Effector memory CD4-positive, alpha-beta T cell (primary cell): Measurements from ENCODE around the gene NXN.
"Not testable (repeated sequence)": the region's sequence is repeated elsewhere in the genome, so short reads cannot be mapped to it uniquely, and the experiment has no call there.

Experiments
- DNase-seq, 3 donors: peaks; one replicate each; pipeline ENCODE4 v3.0.0-alpha.2; 2020
- H3K27ac ChIP-seq: 2 replicates; pipeline ENCODE4 v1.7.0; 2013; ENCODE audit warnings: mild to moderate bottlenecking, low read length, moderate library complexity; ENCODE audit not compliant: insufficient read depth, poor library complexity, severe bottlenecking
- H3K27me3 ChIP-seq: replicated peaks from 2 replicates; pipeline ENCODE4 v1.7.0; 2013; ENCODE audit warnings: mild to moderate bottlenecking, low read length; ENCODE audit not compliant: insufficient read depth, control insufficient read depth, poor library complexity, severe bottlenecking
- H3K36me3 ChIP-seq: 2 replicates; pipeline ENCODE4 v1.7.0; 2013; ENCODE audit warnings: mild to moderate bottlenecking, low read length, moderate library complexity; ENCODE audit not compliant: control insufficient read depth, insufficient read depth
- H3K4me1 ChIP-seq: 2 replicates; pipeline ENCODE4 v1.7.0; 2013; ENCODE audit warnings: low read length, mild to moderate bottlenecking; ENCODE audit not compliant: control insufficient read depth, insufficient read depth, poor library complexity, severe bottlenecking
- H3K4me3 ChIP-seq: 2 replicates; pipeline ENCODE4 v1.7.0; 2013; ENCODE audit warnings: low read length, low read depth, mild to moderate bottlenecking; ENCODE audit not compliant: insufficient read depth, poor library complexity, severe bottlenecking
- H3K9me3 ChIP-seq: 2 replicates; pipeline ENCODE4 v1.7.0; 2013; ENCODE audit warnings: mild to moderate bottlenecking, low read length, moderate library complexity; ENCODE audit not compliant: control insufficient read depth

Gene NXN

DNA sequence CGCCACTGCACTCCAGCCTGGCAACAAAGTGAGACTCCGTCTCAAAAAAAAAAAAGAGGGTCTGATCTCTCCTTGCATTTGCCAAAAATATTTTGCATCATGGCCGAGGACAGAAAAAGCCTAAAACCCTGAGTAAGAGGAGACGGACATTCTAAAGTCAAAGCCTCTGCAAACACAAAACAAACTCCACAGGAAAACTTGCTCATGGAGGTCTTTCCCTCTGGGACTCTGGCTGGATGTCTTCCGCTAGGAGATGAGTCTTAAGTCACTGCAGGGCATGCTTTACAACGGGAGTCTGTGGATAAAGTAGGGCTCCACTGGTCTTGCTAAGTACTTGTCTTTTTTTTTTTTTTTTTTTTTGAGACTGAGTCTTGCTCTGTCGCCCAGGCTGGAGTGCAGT is 123.4 kb downstream of the NXN start:
- no peaks in the 10 kb centered on the region for H3K9me3 ChIP-seq
- H3K36me3 ChIP-seq, result no peaks in the 10 kb centered on the region
- H3K4me3 ChIP-seq, result no peak overlapping the region
- no peak for DNase-seq
- no peaks in the 10 kb centered on the region for H3K27me3 ChIP-seq
- no peaks in the 10 kb centered on the region for H3K4me1 ChIP-seq
- H3K27ac ChIP-seq, result no peak overlapping the region

DNA sequence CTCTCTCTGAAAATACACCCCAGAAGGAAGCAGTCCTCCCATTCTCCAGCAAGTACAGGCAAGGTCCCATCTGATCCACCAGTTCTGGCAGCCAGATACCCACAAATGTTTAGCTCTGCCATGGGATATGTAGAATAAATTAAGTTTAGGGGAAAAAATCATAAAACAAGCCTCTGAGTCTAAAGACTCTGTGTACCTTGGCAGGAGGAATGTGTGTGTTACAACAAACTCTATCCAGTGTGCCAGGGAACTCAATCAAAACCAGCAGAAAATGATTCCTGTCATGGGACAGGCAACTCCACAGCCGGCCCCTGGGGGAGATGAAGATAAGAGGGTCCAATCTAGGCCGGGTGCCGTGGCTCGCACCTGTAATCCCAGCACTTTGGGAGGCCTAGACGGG is 124.0 kb downstream of the NXN start:
- no peak for DNase-seq
- H3K27ac ChIP-seq, result no peak overlapping the region
- H3K27me3 ChIP-seq, result no peaks in the 10 kb centered on the region
- H3K4me3 ChIP-seq, result no peak overlapping the region
- no peaks in the 10 kb centered on the region for H3K9me3 ChIP-seq
- H3K4me1 ChIP-seq, result no peaks in the 10 kb centered on the region
- H3K36me3 ChIP-seq, result no peaks in the 10 kb centered on the region

DNA sequence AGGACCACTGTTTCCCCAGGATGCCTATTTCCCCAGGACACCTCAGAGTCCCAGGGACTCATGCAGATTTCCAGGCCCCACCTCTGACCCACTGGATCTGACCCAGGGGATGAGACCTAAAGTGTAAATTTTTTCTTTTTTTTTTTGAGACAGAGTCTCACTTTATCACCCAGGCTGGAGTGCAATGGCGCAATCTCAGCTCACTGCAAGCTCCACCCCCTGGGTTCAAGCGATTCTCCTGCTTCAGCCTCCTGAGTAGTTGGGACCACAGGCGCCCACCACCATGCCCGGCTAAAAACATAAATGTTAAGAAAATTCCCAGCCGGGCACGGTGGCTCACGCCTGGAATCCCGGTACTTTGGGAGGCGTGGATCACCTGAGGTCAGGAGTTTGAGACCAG is 126.7 kb downstream of the NXN start:
- not testable (repeated sequence) for H3K27me3 ChIP-seq, DNase-seq, H3K27ac ChIP-seq, H3K36me3 ChIP-seq, H3K4me1 ChIP-seq, H3K9me3 ChIP-seq, H3K4me3 ChIP-seq

- no peaks in the 10 kb centered on the region for H3K36me3 ChIP-seq
- DNase-seq, result no peak
These were observed 127.2 kb downstream of the NXN start for GRCh38 chr17:852349-852748.

GRCh38 chr17:851924-852323 is 127.7 kb downstream of the NXN start:
- Histone ChIP-seq H3K4me3 (no peak overlapping the region), H3K27ac (no peak overlapping the region), H3K4me1 (peaks cover 4% of the 10 kb centered on the region), H3K27me3 (peaks cover 2% of the 10 kb centered on the region), H3K36me3 (no peaks in the 10 kb centered on the region), H3K9me3 (no peaks in the 10 kb centered on the region)
- DNase-seq, result no peak

More at GRCh38 chr17:852349-852748, 127.2 kb downstream of the NXN start:
- Histone ChIP-seq H3K27me3 (no peaks in the 10 kb centered on the region), H3K9me3 (no peaks in the 10 kb centered on the region), H3K4me1 (no peaks in the 10 kb centered on the region), H3K27ac (no peak overlapping the region), H3K4me3 (no peak overlapping the region)

- H3K27me3 ChIP-seq, result peaks cover 9% of the 10 kb centered on the region
- no peaks in the 10 kb centered on the region for H3K36me3 ChIP-seq
- no peak overlapping the region for H3K27ac ChIP-seq
- no peak overlapping the region for H3K4me3 ChIP-seq
- H3K9me3 ChIP-seq, result no peaks in the 10 kb centered on the region
- no peak for DNase-seq
- peaks cover 7% of the 10 kb centered on the region for H3K4me1 ChIP-seq
These were observed 128.5 kb downstream of the NXN start for GRCh38 chr17:850851-851763.

- peaks cover 7% of the 10 kb centered on the region for H3K4me1 ChIP-seq
- H3K36me3 ChIP-seq, result no peaks in the 10 kb centered on the region
- H3K9me3 ChIP-seq, result no peaks in the 10 kb centered on the region
- no peak overlapping the region for H3K27ac ChIP-seq
- DNase-seq, result no peak
- H3K27me3 ChIP-seq, result peaks cover 9% of the 10 kb centered on the region
- no peak overlapping the region for H3K4me3 ChIP-seq
These were observed 129.3 kb downstream of the NXN start for GRCh38 chr17:850086-850850.

DNA sequence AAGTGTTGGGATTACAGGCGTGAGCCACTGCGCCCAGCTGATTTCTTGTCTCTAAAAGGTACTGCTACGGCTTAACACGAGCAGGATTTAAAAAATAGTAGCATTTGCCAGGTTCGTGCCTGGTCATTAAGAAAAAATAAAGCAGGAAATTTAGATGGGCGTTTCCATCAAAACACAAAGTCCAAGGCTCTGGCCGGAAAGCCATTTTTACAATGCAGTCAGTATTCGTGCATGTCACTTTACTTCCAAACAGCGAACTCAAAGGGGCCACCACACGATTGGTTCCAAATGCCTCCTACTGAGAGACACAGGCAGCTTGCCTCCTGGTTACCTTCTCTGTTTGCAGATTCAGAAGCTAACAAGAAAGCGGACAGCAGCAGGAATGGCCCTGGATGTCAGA is 131.2 kb downstream of the NXN start:
- H3K27me3 ChIP-seq, result peaks cover 9% of the 10 kb centered on the region
- H3K4me1 ChIP-seq, result peaks cover 7% of the 10 kb centered on the region
- no peak for DNase-seq
- no peak overlapping the region for H3K4me3 ChIP-seq
- no peaks in the 10 kb centered on the region for H3K36me3 ChIP-seq
- H3K9me3 ChIP-seq, result no peaks in the 10 kb centered on the region
- no peak overlapping the region for H3K27ac ChIP-seq

- H3K4me3 ChIP-seq, result no peak overlapping the region
- H3K4me1 ChIP-seq, result peaks cover 7% of the 10 kb centered on the region
- no peaks in the 10 kb centered on the region for H3K36me3 ChIP-seq
- H3K27ac ChIP-seq, result no peak overlapping the region
- peaks cover 9% of the 10 kb centered on the region for H3K27me3 ChIP-seq
- DNase-seq, result no peak
- H3K9me3 ChIP-seq, result no peaks in the 10 kb centered on the region
These were observed 132.4 kb downstream of the NXN start for GRCh38 chr17:846901-847843.
